H4 (cell line): ENCODE measurements around the gene NDRG4. TPM values are rescaled to one million over a fixed set of nuclear protein-coding genes. Genes with fewer than 3 reads are reported as not detected.

ENCODE experiments used
- DNase-seq: peaks from one replicate; pipeline ENCODE4 v3.0.0-alpha.2; 2015; ENCODE audit warnings: low spot score
- total RNA-seq: library from RNA; depleted of rRNA; stranded (reverse); fragments of >200 nt; shearing (Covaris generic); gene quantifications from 2 replicates; pipeline ENCODE4 v1.2.3, GENCODE V29; 2014

Gene NDRG4
- total RNA-seq, 1 experiment from 2014 or later: 30.0 TPM

- no peak for DNase-seq
Observed at GRCh38 chr16:58495521-58496331, 4.2 kb upstream of the NDRG4 start.

- DNase-seq: no peak
Observed at GRCh38 chr16:58497468-58497867, 2.5 kb upstream of the NDRG4 start.

- DNase-seq: no peak
Observed at GRCh38 chr16:58497935-58498334, 2.0 kb upstream of the NDRG4 start.

GRCh38 chr16:58498341-58499091 is 1.4 kb upstream of the NDRG4 start:
- no peak for DNase-seq

- DNase-seq: no peak
Observed at GRCh38 chr16:58499092-58499511, 841 bp upstream of the NDRG4 start.

GRCh38 chr16:58500430-58501241 is 693 bp downstream of the NDRG4 start:
- no peak for DNase-seq

GRCh38 chr16:58501242-58502131 is 1.5 kb downstream of the NDRG4 start:
- DNase-seq: no peak

GRCh38 chr16:58502217-58502921 is 2.4 kb downstream of the NDRG4 start:
- no peak for DNase-seq

GRCh38 chr16:58503166-58503862 is 3.4 kb downstream of the NDRG4 start:
- no peak for DNase-seq

- no peak for DNase-seq
Observed at GRCh38 chr16:58503863-58504688, 4.1 kb downstream of the NDRG4 start.

- no peak for DNase-seq
Observed at GRCh38 chr16:58506241-58507194, 6.6 kb downstream of the NDRG4 start.

GRCh38 chr16:58507195-58507962 is 7.4 kb downstream of the NDRG4 start:
- no peak for DNase-seq

GRCh38 chr16:58507963-58508670 is 8.2 kb downstream of the NDRG4 start:
- no peak for DNase-seq

GRCh38 chr16:58508671-58509251 is 8.8 kb downstream of the NDRG4 start:
- DNase-seq: no peak

GRCh38 chr16:58509256-58510096 is 9.5 kb downstream of the NDRG4 start:
- DNase-seq: no peak
